Stimulated activated CD4-positive, alpha-beta T cell treated with anti-CD3 and anti-CD28 coated beads, Interleukin-4, amount 100 ng/mL, for 4 hours (primary cell): ENCODE results near the gene TMIE.
"Not testable (repeated sequence)": the region's sequence is repeated elsewhere in the genome, so short reads cannot be mapped to it uniquely, and the experiment has no call there.

ENCODE experiments used
- DNase-seq, 2 experiments: peaks; one replicate each; pipeline ENCODE4 v3.0.0-alpha.2; 2020

TMIE gene

GRCh38 chr3:46729038-46729437, 27.8 kb downstream of the TMIE start:
- no peak for DNase-seq

GRCh38 chr3:46730819-46731218, 29.6 kb downstream of the TMIE start:
- no peak for DNase-seq

GRCh38 chr3:46731795-46732194, 30.6 kb downstream of the TMIE start:
- DNase-seq, result no peak

GRCh38 chr3:46733026-46733800, 32.0 kb downstream of the TMIE start:
- no peak for DNase-seq

GRCh38 chr3:46734773-46735172, 33.6 kb downstream of the TMIE start:
- DNase-seq, result no peak

- DNase-seq, result no peak
These were observed 35.0 kb downstream of the TMIE start for GRCh38 chr3:46736006-46736872.

GRCh38 chr3:46737329-46737731, 36.1 kb downstream of the TMIE start:
- DNase-seq, result no peak

- not testable (repeated sequence) for DNase-seq
These were observed 38.4 kb downstream of the TMIE start for GRCh38 chr3:46739565-46739964.

GRCh38 chr3:46742992-46743585, 41.9 kb downstream of the TMIE start:
- DNase-seq, result no peak

- DNase-seq, result no peak
These were observed 45.5 kb downstream of the TMIE start for GRCh38 chr3:46746711-46747110.

- no peak for DNase-seq
These were observed 47.0 kb downstream of the TMIE start for GRCh38 chr3:46748170-46748569.

GRCh38 chr3:46749129-46749528, 47.9 kb downstream of the TMIE start:
- DNase-seq, result no peak

- no peak for DNase-seq
These were observed 49.4 kb downstream of the TMIE start for GRCh38 chr3:46750555-46751038.

- peak in 1 of 2 experiments; percentile 21 for DNase-seq
These were observed 51.9 kb downstream of the TMIE start for GRCh38 chr3:46753127-46753526.

GRCh38 chr3:46755646-46756045, 54.5 kb downstream of the TMIE start:
- no peak for DNase-seq

GRCh38 chr3:46756642-46757041, 55.5 kb downstream of the TMIE start:
- no peak for DNase-seq

- no peak for DNase-seq
These were observed 58.3 kb downstream of the TMIE start for GRCh38 chr3:46759239-46760167.
